Prostate gland (tissue), 2 donors: Measurements from ENCODE around the gene LZTS2.
"Not testable (repeated sequence)": the region's sequence is repeated elsewhere in the genome, so short reads cannot be mapped to it uniquely, and the experiment has no call there.

Experiments used
- POLR2A ChIP-seq: fragments of 450-650 bp; IDR thresholded peaks from one replicate; pipeline ENCODE4 v1.6.1; 2016; ENCODE audit warnings: antibody characterized with exemption, mild to moderate bottlenecking
- POLR2AphosphoS5 ChIP-seq: sonication (generic); formaldehyde crosslinking; IDR thresholded peaks from one replicate; pipeline ENCODE4 v1.6.1; 2017; ENCODE audit warnings: antibody characterized with exemption
- TF ChIP-seq, protein P1 (sequence below), 4 experiments: fragments of 200-600 bp in 2 of 4; fragments of 450-650 bp in 2 of 4; sonication (generic) in 2 of 4; IDR thresholded peaks; 1 replicate in 3 of 4; 2 replicates in 1 of 4; pipeline ENCODE4 v1.5.1; 2016 to 2019; ENCODE audit warnings: antibody characterized with exemption in 4 of 4, mild to moderate bottlenecking in 2 of 4, moderate library complexity in 2 of 4

DNA sequence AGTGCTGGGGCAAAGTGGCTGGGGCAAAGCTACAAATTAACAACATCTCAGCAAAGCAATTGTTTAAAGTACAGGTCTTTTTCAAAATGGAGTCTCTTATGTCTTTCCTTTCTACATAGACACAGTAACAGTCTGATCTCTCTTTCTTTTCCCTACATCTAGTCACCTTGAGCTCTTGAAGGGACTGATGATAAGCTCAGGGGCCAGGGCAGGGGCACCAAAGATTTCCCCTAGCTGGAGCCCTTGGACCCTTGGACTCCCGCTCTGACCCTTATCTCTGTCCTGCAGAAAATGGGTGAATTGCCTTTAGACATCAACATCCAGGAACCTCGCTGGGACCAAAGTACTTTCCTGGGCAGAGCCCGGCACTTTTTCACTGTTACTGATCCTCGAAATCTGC is 34.8 kb downstream of the LZTS2 start:
- TF ChIP-seq POLR2A, POLR2AphosphoS5: not testable (repeated sequence)
- TF ChIP-seq, protein P1, sequence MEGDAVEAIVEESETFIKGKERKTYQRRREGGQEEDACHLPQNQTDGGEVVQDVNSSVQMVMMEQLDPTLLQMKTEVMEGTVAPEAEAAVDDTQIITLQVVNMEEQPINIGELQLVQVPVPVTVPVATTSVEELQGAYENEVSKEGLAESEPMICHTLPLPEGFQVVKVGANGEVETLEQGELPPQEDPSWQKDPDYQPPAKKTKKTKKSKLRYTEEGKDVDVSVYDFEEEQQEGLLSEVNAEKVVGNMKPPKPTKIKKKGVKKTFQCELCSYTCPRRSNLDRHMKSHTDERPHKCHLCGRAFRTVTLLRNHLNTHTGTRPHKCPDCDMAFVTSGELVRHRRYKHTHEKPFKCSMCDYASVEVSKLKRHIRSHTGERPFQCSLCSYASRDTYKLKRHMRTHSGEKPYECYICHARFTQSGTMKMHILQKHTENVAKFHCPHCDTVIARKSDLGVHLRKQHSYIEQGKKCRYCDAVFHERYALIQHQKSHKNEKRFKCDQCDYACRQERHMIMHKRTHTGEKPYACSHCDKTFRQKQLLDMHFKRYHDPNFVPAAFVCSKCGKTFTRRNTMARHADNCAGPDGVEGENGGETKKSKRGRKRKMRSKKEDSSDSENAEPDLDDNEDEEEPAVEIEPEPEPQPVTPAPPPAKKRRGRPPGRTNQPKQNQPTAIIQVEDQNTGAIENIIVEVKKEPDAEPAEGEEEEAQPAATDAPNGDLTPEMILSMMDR (IDR thresholded peaks at IDR 0.05): not testable (repeated sequence)
